K562 (cell line): Measurements from ENCODE around the gene LSS. TPM values are rescaled to one million over a fixed set of nuclear protein-coding genes. Genes with fewer than 3 reads are reported as not detected.
A peak's percentile ranks its signal among the peaks of the same experiment; 100 is the strongest.

Experiments used
- ATAC-seq: fragments of 200-7000 bp; cut with Tn5 transposase; 3 replicates; pipeline ENCODE4 v1.9.1; 2020; ENCODE audit warnings: moderate library complexity
- BruUV-seq: library from RNA; stranded (reverse); fragments of 400-500 nt; replicated peaks from 2 replicates; lab custom pipeline; 2021; lab: Mats Ljungman, UMichigan
- CTCF ChIA-PET: fragments of 300-600 bp; formaldehyde crosslinking; extraction: SDS; loops from one replicate; lab custom pipeline; 2021; ENCODE audit warnings: low intra/inter-chr PET ratio; lab: Yijun Ruan, JAX
- POLR2A ChIA-PET: fragments of 300-600, 350-650 bp; sonication (Branson Sonifier 250); formaldehyde crosslinking; extraction: SDS; loops from one replicate; lab custom pipeline; 2021; ENCODE audit warnings: antibody characterized with exemption, inconsistent platforms; lab: Yijun Ruan, JAX
- DNase-seq, 4 experiments: peaks; one replicate each; pipeline versions ENCODE4 v3.0.0 to v3.0.0-alpha.2; 2011 to 2018; ENCODE audit warnings: low spot score in 3 of 4, mixed read lengths in 3 of 4; ENCODE audit errors: extremely low read depth in 1 of 4
- FAIRE-seq: peaks from 2 replicates; lab custom pipeline; 2011; peaks lifted over from hg19 to GRCh38; lab: Jason Lieb, UNC
- H2AFZ ChIP-seq: 2 replicates; pipeline ENCODE4 v1.6.0; 2011; ENCODE audit warnings: low read depth, low read length, control low read depth, inconsistent platforms
- H3K27ac ChIP-seq: fragments of 200-600 bp; 3 replicates; pipeline ENCODE4 v1.8.0; 2011; ENCODE audit warnings: low read depth, mild to moderate bottlenecking, control low read depth, inconsistent platforms, low read length, moderate library complexity, mixed read lengths; ENCODE audit errors: extremely low read depth
- H3K27me3 ChIP-seq, 2 experiments: fragments of 300-600 bp in 1 of 2; 2 replicates in 1 of 2; 3 replicates in 1 of 2; pipeline versions ENCODE4 v1.6.0 to v1.8.0; 2011; ENCODE audit warnings: inconsistent platforms in 2 of 2, low read length in 2 of 2, mild to moderate bottlenecking in 1 of 2, mixed read lengths in 1 of 2, moderate library complexity in 1 of 2; ENCODE audit not compliant: control insufficient read depth in 2 of 2, insufficient read depth in 2 of 2
- H3K36me3 ChIP-seq: fragments of 300-600 bp; 3 replicates; pipeline ENCODE4 v1.8.0; 2011; ENCODE audit warnings: mild to moderate bottlenecking, low read length, inconsistent platforms; ENCODE audit not compliant: control insufficient read depth, insufficient read depth
- H3K4me1 ChIP-seq, 2 experiments: fragments of 200-600 bp in 1 of 2; replicated peaks in 1 of 2; 2 replicates in 1 of 2; 3 replicates in 1 of 2; pipeline versions ENCODE4 v1.5.1 to v1.8.0; 2011; ENCODE audit warnings: inconsistent platforms in 2 of 2, low read length in 2 of 2, mild to moderate bottlenecking in 1 of 2, mixed read lengths in 1 of 2, moderate library complexity in 1 of 2; ENCODE audit not compliant: control insufficient read depth in 2 of 2, insufficient read depth in 2 of 2
- H3K4me2 ChIP-seq: 2 replicates; pipeline ENCODE4 v1.6.1; 2011; ENCODE audit warnings: low read length, control low read depth, inconsistent platforms, mixed read lengths; ENCODE audit not compliant: insufficient read depth
- H3K4me3 ChIP-seq: fragments of 200-600 bp; sonication (generic), shearing (Covaris generic); 2 replicates; pipeline ENCODE4 v1.5.1; 2016; ENCODE audit warnings: control low read depth, inconsistent platforms
- H3K79me2 ChIP-seq: fragments of 200-600 bp; 3 replicates; pipeline ENCODE4 v1.8.0; 2011; ENCODE audit warnings: low read length, inconsistent platforms; ENCODE audit not compliant: control insufficient read depth, insufficient read depth
- H3K9ac ChIP-seq, 2 experiments: 2 replicates each; pipeline versions ENCODE4 v1.6.0 to v1.6.1; 2011; ENCODE audit warnings: low read depth in 2 of 2, low read length in 2 of 2, control low read depth in 1 of 2, inconsistent platforms in 1 of 2, mild to moderate bottlenecking in 1 of 2, mixed read lengths in 1 of 2; ENCODE audit not compliant: insufficient read depth in 1 of 2
- H3K9me1 ChIP-seq: one replicate; pipeline ENCODE4 v1.6.0; 2011; ENCODE audit warnings: inconsistent platforms, mild to moderate bottlenecking, low read length, moderate library complexity; ENCODE audit not compliant: control insufficient read depth, insufficient read depth
- H3K9me3 ChIP-seq: replicated peaks from 2 replicates; pipeline ENCODE4 v1.5.1; 2011; ENCODE audit warnings: low read depth, low read length, inconsistent platforms; ENCODE audit not compliant: control insufficient read depth, insufficient read depth
- H4K20me1 ChIP-seq: replicated peaks from 2 replicates; pipeline ENCODE4 v1.6.1; 2011; ENCODE audit warnings: low read length, inconsistent platforms, mixed read lengths; ENCODE audit not compliant: control insufficient read depth, insufficient read depth
- DNMT1 ChIP-seq: fragments of 450-650 bp; IDR thresholded peaks from 2 replicates; pipeline ENCODE4 v1.6.1; 2016; ENCODE audit warnings: antibody characterized with exemption, mild to moderate bottlenecking
- POLR2A ChIP-seq: fragments of 450-650 bp; conservative IDR thresholded peaks from 2 replicates; pipeline ENCODE4 v1.6.1; 2016
- POLR2AphosphoS5 ChIP-seq: IDR thresholded peaks from 2 replicates; pipeline ENCODE4 v1.6.1; 2011; ENCODE audit warnings: mild to moderate bottlenecking, low read depth, low read length, moderate library complexity; ENCODE audit not compliant: control insufficient read depth, insufficient read depth
- POLR2G ChIP-seq: fragments of 200-400 bp; formaldehyde crosslinking; IDR thresholded peaks from 2 replicates; pipeline ENCODE4 v1.6.1; 2017; ENCODE audit warnings: low read depth, mild to moderate bottlenecking, antibody characterized with exemption, low read length, moderate library complexity
- PURB ChIP-seq: sonication (generic); formaldehyde crosslinking; IDR thresholded peaks from 2 replicates; pipeline ENCODE4 v1.9.0; 2021; ENCODE audit warnings: low read depth, mild to moderate bottlenecking, missing genetic modification reagents
- SP1 ChIP-seq: sonication (generic); formaldehyde crosslinking; IDR thresholded peaks from 2 replicates; pipeline ENCODE4 v1.8.1; 2022; ENCODE audit warnings: mild to moderate bottlenecking, missing genetic modification reagents
- ZNF143 ChIP-seq: sonication (generic); formaldehyde crosslinking; IDR thresholded peaks from 2 replicates; pipeline ENCODE4 v1.9.0; 2022; ENCODE audit warnings: mild to moderate bottlenecking, missing genetic modification reagents
- WGBS: fragments of 100-300 bp; shearing (Covaris generic); methylation state at CpG from one replicate; pipeline ENCODE4 v1.1.6; 2016; ENCODE audit warnings: low coverage, mixed read lengths; ENCODE audit not compliant: insufficient coverage; ENCODE audit errors: missing lambda C conversion rate; 5-methylcytosine and 5-hydroxymethylcytosine counted together
- in situ Hi-C: fragments of 300-500 bp; cut with MboI; formaldehyde crosslinking; loops from 4 replicates; pipeline ENCODE4 v1.15.0; 2018; ENCODE audit warnings: inconsistent platforms, mixed read lengths
- intact Hi-C: fragments of 100-400 bp; cut with micrococcal nuclease; formaldehyde crosslinking; loops from 2 replicates; pipeline ENCODE4 v1.14.2; 2022
- polyA plus RNA-seq, 8 experiments: library from polyadenylated mRNA; depleted of rRNA in 4 of 8; stranded (reverse) in 5 of 8; unstranded in 3 of 8; fragments of >200 nt; fragmentation: Nextera tagmentation in 2 of 8; fragmentation: Illumina TruSeq in 1 of 8; extraction: Ambion mirVana in 2 of 8; extraction: Trizol in 1 of 8; gene quantifications; 2 replicates each; pipeline versions ENCODE4 v1.2.1 to v1.2.3, GENCODE V29; 2011 to 2014; ENCODE audit warnings: inconsistent platforms in 1 of 8, missing spikeins in 1 of 8
- total RNA-seq, 7 experiments: library from RNA; depleted of rRNA in 6 of 7; stranded (reverse); fragments of >200 nt in 6 of 7; fragmentation: Illumina TruSeq in 2 of 7; extraction: Trizol in 2 of 7; gene quantifications; 2 replicates each; pipeline versions ENCODE4 v1.2.1 to v1.2.3, GENCODE V29; 2011 to 2021; ENCODE audit warnings: low replicate concordance in 1 of 7

Gene LSS
- total and polyA plus RNA-seq, 9 of the 15 experiments (the other 6 are each of a cell fraction or from before 2014, with no cell fraction given), result 2.2 to 89.5 (median 37.4) TPM

- H3K27me3 ChIP-seq, result no peaks in the 10 kb centered on the region
- no peak overlapping the region for H2AFZ ChIP-seq
- peaks cover 96% of the 10 kb centered on the region for H3K36me3 ChIP-seq
- peak overlapping the region in 1 of 2 experiments; percentile 29; a peak in 1 of 4 replicates for H3K9ac ChIP-seq
- ATAC-seq, result no peak
- 0 out of 2 replicates have a peak, but pooled peaks cover 11% of the 10 kb centered on the region for H4K20me1 ChIP-seq
- H3K4me1 ChIP-seq, result peaks cover 7 to 9% of the 10 kb centered on the region in 2 experiments; a peak in 4 of 5 replicates
- no peaks in the 10 kb centered on the region for H3K9me3 ChIP-seq
- H3K4me3 ChIP-seq, result no peak overlapping the region
- DNase-seq, result peak in 1 of 4 experiments; percentile 13
- H3K4me2 ChIP-seq, result no peak overlapping the region
- ChIA-PET CTCF (no interaction called here), POLR2A (interaction anchor here (0.6 to 2.6 kb wide), 7 partner anchors 12 to 166 kb away, joined by 3 to 7 read pairs (median 3); no protein-coding TSS in a partner anchor)
- BruUV-seq, result no TSS peak
- in situ Hi-C loops (no loop called here), intact Hi-C loops (no loop called here)
- H3K27ac ChIP-seq, result no peak overlapping the region
- no peaks in the 10 kb centered on the region; the same call in 1 of the 3 replicates for H3K79me2 ChIP-seq
- no peak for FAIRE-seq
- no peaks in the 10 kb centered on the region for H3K9me1 ChIP-seq
- TF ChIP-seq SP1 (CRISPR knock-in tag) (no peak), DNMT1 (no peak), POLR2A (peak; percentile 61), POLR2AphosphoS5 (0 out of 2 replicates have a peak, but pooled peaks have one; percentile 20), ZNF143 (CRISPR knock-in tag) (no peak), POLR2G (0 out of 2 replicates have a peak, but pooled peaks have one; percentile 22), PURB (no peak)
- WGBS, result 83% methylated on average over 5 of the region's 6 CpGs
These were observed 17.8 kb upstream of the LSS start for GRCh38 chr21:46246345-46246744.
